ENCODE results near the gene TBCD.

DNA sequence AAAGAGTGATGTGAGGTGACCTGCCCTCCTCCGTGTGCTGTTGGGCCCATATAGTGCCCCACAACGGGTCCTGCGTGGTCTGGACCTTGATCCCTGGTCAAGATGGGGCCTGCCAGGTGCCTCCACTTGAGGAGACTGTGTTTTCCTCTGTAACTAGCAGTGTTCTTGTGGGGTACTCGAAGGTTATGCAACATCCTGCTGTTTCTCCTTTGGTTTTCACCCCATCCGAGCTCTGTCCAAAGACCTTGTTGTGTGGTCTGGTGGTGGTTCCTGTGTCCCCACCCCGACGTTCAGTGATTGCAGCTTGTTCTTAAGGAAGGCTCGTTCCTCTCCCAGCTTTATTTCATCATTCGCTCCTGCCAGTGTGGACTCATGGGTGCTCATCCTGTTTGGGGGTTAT, 126.7 kb downstream of the TBCD start:
- TF ChIP-seq CTCF (IDR thresholded peaks at IDR 0.05) (no peak), POLR2A (IDR thresholded peaks at IDR 0.05) (no peak)
